ENCODE results near the gene CA10.

DNA sequence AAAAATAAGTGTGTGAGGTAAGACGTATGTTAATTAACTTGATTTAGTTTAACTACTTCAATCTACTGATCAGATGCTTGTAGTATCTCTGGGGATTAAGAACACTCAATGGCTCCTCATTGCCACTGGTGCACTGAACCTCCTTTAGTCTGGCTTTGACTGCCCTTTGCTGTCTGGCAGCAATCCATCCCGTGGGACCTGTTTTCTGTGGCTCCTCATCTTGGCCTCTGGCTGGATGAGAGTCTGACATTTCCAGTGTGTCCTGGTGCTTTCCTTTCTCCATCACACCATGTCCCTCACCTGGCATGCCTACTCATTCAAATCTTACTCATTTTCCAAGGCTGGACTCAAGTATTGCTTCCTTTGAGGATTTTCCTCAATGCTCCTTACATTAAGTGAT is 212.2 kb downstream of the CA10 start:
- TF ChIP-seq, protein P1, sequence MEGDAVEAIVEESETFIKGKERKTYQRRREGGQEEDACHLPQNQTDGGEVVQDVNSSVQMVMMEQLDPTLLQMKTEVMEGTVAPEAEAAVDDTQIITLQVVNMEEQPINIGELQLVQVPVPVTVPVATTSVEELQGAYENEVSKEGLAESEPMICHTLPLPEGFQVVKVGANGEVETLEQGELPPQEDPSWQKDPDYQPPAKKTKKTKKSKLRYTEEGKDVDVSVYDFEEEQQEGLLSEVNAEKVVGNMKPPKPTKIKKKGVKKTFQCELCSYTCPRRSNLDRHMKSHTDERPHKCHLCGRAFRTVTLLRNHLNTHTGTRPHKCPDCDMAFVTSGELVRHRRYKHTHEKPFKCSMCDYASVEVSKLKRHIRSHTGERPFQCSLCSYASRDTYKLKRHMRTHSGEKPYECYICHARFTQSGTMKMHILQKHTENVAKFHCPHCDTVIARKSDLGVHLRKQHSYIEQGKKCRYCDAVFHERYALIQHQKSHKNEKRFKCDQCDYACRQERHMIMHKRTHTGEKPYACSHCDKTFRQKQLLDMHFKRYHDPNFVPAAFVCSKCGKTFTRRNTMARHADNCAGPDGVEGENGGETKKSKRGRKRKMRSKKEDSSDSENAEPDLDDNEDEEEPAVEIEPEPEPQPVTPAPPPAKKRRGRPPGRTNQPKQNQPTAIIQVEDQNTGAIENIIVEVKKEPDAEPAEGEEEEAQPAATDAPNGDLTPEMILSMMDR (IDR thresholded peaks at IDR 0.05; ENCODE audit: insufficient read depth, low read length): no peak
- no peak for TF ChIP-seq POLR2AphosphoS5 (IDR thresholded peaks at IDR 0.05; ENCODE audit: low read depth)

Measured in HL-60 (cell line).